TTC549 (cell line): ENCODE data around the gene MFN2.
"Not testable (repeated sequence)": the region's sequence is repeated elsewhere in the genome, so short reads cannot be mapped to it uniquely, and the experiment has no call there.

ENCODE experiments used
- FAIRE-seq: peaks from 2 replicates; lab custom pipeline; 2012; peaks lifted over from hg19 to GRCh38; lab: Jason Lieb, UNC

MFN2 gene

GRCh38 chr1:11979851-11980675 lies at the start of gene MFN2:
MFN2 (plus strand) TSS chr1:11980444; CDS start chr1:11989169, 8,725 bp downstream.
- peak; percentile 43 for FAIRE-seq

DNA sequence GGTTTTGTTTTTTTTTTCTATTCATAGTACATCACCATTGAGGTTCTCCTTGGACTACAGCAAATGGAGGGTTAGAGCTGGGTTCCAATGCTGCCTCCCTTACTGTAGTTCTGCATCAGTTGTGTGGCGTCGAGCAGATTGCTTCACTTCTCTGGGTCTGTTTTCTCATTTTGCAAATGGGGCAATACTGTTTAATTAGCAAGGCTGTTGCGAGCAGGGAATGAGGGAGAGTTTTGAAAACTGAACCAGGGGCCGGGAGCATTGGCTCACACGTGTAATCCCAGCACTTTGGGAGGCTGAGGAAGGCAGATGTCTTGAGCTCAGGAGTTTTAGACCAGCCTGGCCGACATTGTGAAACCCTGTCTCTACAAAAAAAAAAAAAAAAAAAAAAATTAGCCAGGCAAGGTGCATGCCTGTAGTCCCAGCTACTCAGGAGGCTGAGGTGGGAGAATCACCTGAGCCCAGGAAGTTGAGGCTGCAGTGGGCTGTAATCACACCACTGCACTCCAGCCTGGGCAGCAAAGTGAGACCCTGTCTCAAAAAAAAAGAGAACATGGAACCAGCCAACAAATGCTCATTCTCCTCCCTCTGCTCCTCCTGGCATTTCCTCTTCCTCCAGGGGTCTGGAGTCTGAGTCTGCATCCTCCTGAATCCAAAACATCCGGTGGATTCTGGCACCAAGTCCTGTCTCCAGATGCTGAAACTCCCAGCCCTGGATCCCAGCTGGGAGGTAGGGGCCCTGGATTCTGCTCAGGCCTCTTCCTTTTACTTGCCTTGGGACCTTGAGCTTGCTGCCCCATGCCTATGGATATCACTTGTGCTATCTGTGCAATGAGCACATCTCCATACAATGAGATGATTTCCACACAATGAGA lies 49.4 kb upstream of the MFN2 start:
- FAIRE-seq, result no peak

DNA sequence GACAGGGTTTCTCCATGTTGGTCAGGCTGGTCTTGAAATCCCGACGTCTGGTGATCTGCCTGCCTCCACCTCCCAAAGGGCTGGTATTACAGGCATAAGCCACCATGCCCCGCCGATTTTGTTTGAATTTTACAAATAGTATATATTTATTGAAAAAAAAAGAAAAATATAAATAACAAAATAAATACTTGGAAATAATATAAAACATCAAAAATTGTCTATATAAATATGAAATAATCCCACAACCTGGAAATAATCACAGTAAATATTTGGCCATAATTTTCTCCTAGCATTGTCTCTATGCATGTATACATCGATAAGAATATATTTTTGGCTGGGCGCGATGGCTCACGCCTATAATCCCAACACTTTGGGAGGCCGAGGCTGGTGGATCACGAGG lies 48.4 kb upstream of the MFN2 start:
- no peak for FAIRE-seq

GRCh38 chr1:11934302-11935056 lies 45.8 kb upstream of the MFN2 start, which contains the start of gene PLOD1:
PLOD1 (plus strand) TSS chr1:11934717; CDS start chr1:11934780, 63 bp downstream.
- no peak for FAIRE-seq

GRCh38 chr1:11935057-11935412 lies 45.2 kb upstream of the MFN2 start:
- no peak for FAIRE-seq

GRCh38 chr1:11935733-11936132 lies 44.5 kb upstream of the MFN2 start:
- not testable (repeated sequence) for FAIRE-seq

GRCh38 chr1:11938722-11939526 lies 41.3 kb upstream of the MFN2 start:
- no peak for FAIRE-seq

GRCh38 chr1:11939794-11940193 lies 40.5 kb upstream of the MFN2 start:
- FAIRE-seq, result not testable (repeated sequence)

DNA sequence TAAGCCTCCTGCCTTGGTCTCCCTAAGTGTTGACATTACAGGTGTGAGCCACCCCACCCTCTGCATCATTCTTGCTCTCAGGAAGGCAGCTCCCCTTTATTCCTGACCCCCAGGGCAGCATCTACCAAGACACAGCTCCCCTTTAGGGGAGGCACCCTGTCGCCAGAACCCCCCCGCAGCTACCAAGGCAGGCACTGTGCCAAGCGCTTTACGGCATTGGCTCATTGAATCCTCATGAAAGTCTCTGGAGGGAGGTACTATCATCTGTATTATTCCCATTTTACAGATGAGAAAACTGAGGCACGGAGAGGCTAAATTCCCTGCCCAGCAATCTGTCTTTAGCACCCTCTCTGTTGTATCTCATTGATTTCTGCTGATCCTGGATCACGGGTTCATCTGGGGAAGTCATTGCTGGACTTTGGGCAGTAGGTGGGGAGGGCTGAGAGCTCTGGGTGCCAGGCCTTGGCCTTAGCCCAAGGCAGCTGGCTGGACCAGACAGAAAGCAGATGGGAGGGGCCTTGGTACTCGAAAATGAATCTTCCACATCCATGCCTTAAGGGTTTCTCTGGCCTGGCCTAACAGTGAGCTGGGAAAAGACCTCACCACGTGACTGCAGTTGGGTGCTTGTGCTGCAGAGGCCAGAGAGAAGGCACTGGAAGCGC lies 39.9 kb upstream of the MFN2 start:
- FAIRE-seq, result no peak

DNA sequence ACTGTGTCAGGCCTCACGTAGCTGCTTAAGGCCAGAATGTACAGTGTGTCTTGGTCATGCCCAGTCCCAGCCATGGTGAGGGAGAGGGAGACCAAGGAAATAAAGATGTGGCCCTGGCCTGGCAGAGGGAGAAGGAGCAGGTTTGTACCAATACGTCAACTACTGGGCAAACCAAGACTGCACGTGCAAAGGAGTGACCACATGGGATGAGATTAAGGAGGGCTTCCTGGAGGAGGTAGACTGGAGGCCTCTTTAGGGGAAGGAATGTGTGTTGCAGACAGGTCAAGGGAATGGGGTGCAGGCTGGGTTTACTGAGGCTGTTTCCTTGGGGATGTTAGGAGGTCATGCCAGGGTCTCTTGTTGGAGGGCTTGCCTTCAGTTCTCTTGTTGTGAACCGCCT lies 38.0 kb upstream of the MFN2 start:
- no peak for FAIRE-seq

- FAIRE-seq, result no peak
These were observed 36.6 kb upstream of the MFN2 start for GRCh38 chr1:11943619-11944018.

DNA sequence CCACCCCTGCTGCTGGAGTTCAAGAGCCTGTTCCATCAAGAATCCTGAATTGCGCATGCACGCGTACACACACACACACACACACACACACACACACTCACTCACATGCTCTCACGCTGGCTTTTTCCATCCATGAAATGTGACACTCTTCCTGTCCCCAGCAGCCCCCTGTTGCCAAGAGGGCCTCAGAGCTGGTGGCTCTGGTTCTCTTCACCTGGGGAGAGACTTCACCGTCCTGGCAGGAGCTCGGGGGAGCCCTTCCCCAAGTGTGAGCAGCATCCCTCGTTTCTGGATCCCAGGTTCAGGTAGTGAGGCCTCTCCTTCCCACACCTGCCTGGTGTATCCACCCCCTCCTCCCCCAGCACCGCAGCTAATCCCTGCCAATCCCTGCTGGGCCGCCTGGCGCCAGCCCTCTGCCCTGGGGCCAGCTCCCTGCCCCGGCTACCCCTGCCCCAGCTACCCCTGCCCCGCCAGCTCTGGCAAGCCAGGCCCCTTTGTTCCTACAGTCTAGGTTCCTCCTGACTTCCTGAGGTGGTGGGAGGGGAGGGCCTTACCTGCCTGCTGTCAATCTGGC lies 35.8 kb upstream of the MFN2 start:
- no peak for FAIRE-seq

GRCh38 chr1:11946647-11947046 lies 33.6 kb upstream of the MFN2 start:
- FAIRE-seq, result no peak

GRCh38 chr1:11948822-11949458 lies 31.3 kb upstream of the MFN2 start:
- no peak for FAIRE-seq

GRCh38 chr1:11951901-11952300 lies 28.3 kb upstream of the MFN2 start:
- FAIRE-seq, result no peak

DNA sequence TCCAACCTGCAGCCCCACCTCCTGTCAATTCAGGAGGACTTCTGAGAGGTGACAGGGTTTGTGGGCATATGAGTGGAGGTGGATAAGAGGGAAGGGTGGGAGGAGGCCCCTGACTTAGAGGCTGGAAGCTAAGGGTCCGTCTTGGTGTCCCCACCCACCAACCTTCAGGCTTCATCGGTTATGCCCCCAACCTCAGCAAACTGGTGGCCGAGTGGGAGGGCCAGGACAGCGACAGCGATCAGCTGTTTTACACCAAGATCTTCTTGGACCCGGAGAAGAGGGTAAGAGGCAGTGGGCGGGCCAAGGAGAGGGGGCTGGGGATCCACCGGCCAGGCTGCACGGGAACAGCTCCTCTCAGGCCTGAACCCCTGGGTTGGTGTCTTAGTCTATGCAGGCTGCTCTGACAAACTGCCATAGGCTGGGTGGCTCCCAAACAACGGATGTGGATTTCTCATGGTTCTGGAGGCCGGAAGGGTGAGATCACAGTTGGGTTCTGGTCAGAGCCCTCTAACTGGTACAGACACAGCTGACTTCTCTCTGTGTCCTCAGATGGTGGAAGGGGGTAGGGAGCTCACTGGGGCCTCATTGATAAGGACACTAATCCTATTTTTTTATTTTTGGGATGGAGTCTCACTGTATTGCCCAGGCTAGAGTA lies 27.7 kb upstream of the MFN2 start:
- no peak for FAIRE-seq

DNA sequence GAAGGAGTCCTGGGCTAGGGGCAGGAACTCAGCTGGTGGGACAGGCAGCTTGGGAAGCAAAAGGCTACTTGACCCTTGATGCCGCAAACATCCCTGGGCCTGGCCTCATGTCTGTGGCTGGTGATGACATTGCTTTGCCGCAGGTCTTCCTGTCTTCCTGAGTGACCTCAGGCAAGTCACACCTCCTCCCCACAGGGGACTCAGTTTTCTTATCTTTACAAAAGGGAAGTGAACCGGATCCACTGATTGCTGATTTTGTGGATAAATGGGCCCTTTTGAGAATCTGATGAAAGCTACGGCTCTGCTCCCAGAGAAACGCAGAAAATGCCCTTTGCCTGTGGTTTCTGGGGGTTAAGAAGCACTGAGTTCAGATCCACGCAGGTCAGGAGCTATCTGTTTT lies 25.0 kb upstream of the MFN2 start:
- no peak for FAIRE-seq

- no peak for FAIRE-seq
These were observed 22.8 kb upstream of the MFN2 start for GRCh38 chr1:11957398-11957797.

DNA sequence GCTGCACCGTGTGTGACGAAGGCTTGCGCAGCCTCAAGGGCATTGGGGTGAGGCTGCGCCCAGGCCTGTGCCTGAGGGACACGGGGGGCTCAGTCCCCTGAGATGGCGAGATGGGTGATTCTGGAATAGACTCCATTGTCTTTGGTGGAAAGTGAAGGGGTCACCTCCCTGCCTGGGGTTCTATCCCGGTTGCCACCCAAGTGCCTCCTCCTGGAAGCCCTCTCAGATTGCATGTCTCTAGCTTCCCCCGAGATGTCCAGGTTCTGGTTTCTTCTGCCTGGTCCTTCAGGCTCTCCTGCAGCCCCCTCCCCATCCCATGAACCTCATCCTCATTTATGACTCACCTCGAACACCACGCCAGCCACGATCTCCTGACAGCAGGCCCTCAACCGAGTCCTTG lies 22.3 kb upstream of the MFN2 start:
- FAIRE-seq, result no peak

GRCh38 chr1:11960276-11960675 lies 20.0 kb upstream of the MFN2 start:
- FAIRE-seq, result no peak
